T-helper 22 cell (primary cell): Measurements from ENCODE around the gene BEGAIN.

Source experiments
- DNase-seq: peaks from one replicate; pipeline ENCODE4 v3.0.0-alpha.2; 2020; ENCODE audit warnings: low read depth

Gene BEGAIN

GRCh38 chr14:100567877-100568163 is 19.4 kb downstream of the BEGAIN start:
- no peak for DNase-seq

- DNase-seq: no peak
These were observed 20.0 kb downstream of the BEGAIN start for GRCh38 chr14:100567009-100567876.

- no peak for DNase-seq
These were observed 20.6 kb downstream of the BEGAIN start for GRCh38 chr14:100566586-100566985.

GRCh38 chr14:100566119-100566518 is 21.1 kb downstream of the BEGAIN start:
- no peak for DNase-seq

- DNase-seq: no peak
These were observed 21.6 kb downstream of the BEGAIN start for GRCh38 chr14:100565650-100566049.

- no peak for DNase-seq
These were observed 22.7 kb downstream of the BEGAIN start for GRCh38 chr14:100564512-100564911.

- no peak for DNase-seq
These were observed 24.5 kb downstream of the BEGAIN start for GRCh38 chr14:100562751-100563150.

- no peak for DNase-seq
These were observed 26.2 kb downstream of the BEGAIN start for GRCh38 chr14:100561005-100561404.

- no peak for DNase-seq
These were observed 26.7 kb downstream of the BEGAIN start for GRCh38 chr14:100560471-100560870.

- no peak for DNase-seq
These were observed 27.8 kb downstream of the BEGAIN start for GRCh38 chr14:100559455-100559854.

GRCh38 chr14:100558966-100559365 is 28.3 kb downstream of the BEGAIN start:
- DNase-seq: no peak

GRCh38 chr14:100558226-100558625 is 29.0 kb downstream of the BEGAIN start:
- DNase-seq: no peak

GRCh38 chr14:100557658-100558057 is 29.6 kb downstream of the BEGAIN start:
- DNase-seq: no peak

- DNase-seq: no peak
These were observed 30.2 kb downstream of the BEGAIN start for GRCh38 chr14:100556936-100557505.

GRCh38 chr14:100556140-100556475 is 31.1 kb downstream of the BEGAIN start:
- DNase-seq: no peak

GRCh38 chr14:100555436-100556139 is 31.6 kb downstream of the BEGAIN start:
- DNase-seq: no peak

GRCh38 chr14:100554696-100555320 is 32.4 kb downstream of the BEGAIN start:
- DNase-seq: no peak

- no peak for DNase-seq
These were observed 33.0 kb downstream of the BEGAIN start for GRCh38 chr14:100554082-100554677.

GRCh38 chr14:100553471-100553870 is 33.7 kb downstream of the BEGAIN start:
- DNase-seq: no peak

GRCh38 chr14:100552524-100553125 is 34.6 kb downstream of the BEGAIN start:
- no peak for DNase-seq

- no peak for DNase-seq
These were observed 36.2 kb downstream of the BEGAIN start for GRCh38 chr14:100551056-100551455.
